Adrenal gland (tissue), 12 donors: ENCODE data around the gene COL23A1. TPM values are rescaled to one million over a fixed set of nuclear protein-coding genes. Genes with fewer than 3 reads are reported as not detected.

ENCODE experiments used
- DNase-seq, 7 donors: peaks; one replicate each; pipeline ENCODE4 v3.0.0-alpha.2; 2019 to 2020
- H3K27ac ChIP-seq, 5 donors: fragments of 200-600 bp; sonication (generic) in 4 of 5; 1 replicate in 3 of 5; 2 replicates in 2 of 5; pipeline versions ENCODE4 v1.5.1 to v1.8.0; 2016 to 2020; ENCODE audit warnings: mild to moderate bottlenecking in 1 of 5
- H3K27me3 ChIP-seq: fragments of 200-600 bp; 2 replicates; pipeline ENCODE4 v1.8.0; 2021
- H3K36me3 ChIP-seq, 2 donors: fragments of 200-600 bp; replicated peaks in 1 of 2; 1 replicate in 1 of 2; 2 replicates in 1 of 2; pipeline versions ENCODE4 v1.5.1 to v1.8.0; 2018 to 2022
- H3K4me1 ChIP-seq, 2 donors: fragments of 200-600 bp; replicated peaks in 1 of 2; 1 replicate in 1 of 2; 2 replicates in 1 of 2; pipeline versions ENCODE4 v1.5.1 to v1.8.0; 2018 to 2021
- H3K4me3 ChIP-seq, 4 donors: fragments of 200-600 bp; sonication (generic) in 3 of 4; one replicate each; pipeline ENCODE4 v1.5.1; 2016 to 2018
- H3K9me3 ChIP-seq, 3 donors: fragments of 200-600 bp; sonication (generic) in 1 of 3; replicated peaks in 1 of 3; 1 replicate in 2 of 3; 2 replicates in 1 of 3; pipeline versions ENCODE4 v1.5.1 to v1.8.0; 2016 to 2021
- POLR2A ChIP-seq, 2 donors: fragments of 450-650 bp; IDR thresholded peaks; one replicate each; pipeline ENCODE4 v1.6.1; 2017; ENCODE audit warnings: antibody characterized with exemption in 2 of 2, mild to moderate bottlenecking in 2 of 2, moderate library complexity in 1 of 2
- WGBS, 4 donors: extraction: QIAGEN DNeasy Blood & Tissue Kit in 2 of 4; methylation state at CpG; one replicate each; pipeline versions ENCODE4 v1.1.5 to v1.1.7; 2013 to 2017; 5-methylcytosine and 5-hydroxymethylcytosine counted together
- intact Hi-C, 2 donors: fragments of 100-400 bp; cut with DNase I; formaldehyde crosslinking; loops; one replicate each; pipeline versions ENCODE4 v1.14.1 to v1.15.0; 2022 to 2023
- polyA plus RNA-seq, 3 donors: library from polyadenylated mRNA; stranded (reverse); fragments of 200-250 nt in 2 of 3; fragments of 350-450 nt in 1 of 3; fragmentation: Illumina TruSeq in 1 of 3; extraction: RNeasy Lipid Tissue Mini Kit (QIAGEN cat#74804) in 1 of 3; gene quantifications; one replicate each; pipeline ENCODE4 v1.2.3, GENCODE V29; 2013 to 2014
- total RNA-seq, 9 donors: library from RNA; depleted of rRNA in 4 of 9; stranded (reverse); fragments of >200 nt in 4 of 9; fragments of 120-200 nt in 1 of 9; fragmentation: NEBNext Ultra II Directional in 1 of 9; extraction: Animal tissue kit (Norgen Biotek cat#: 25700) in 1 of 9; gene quantifications; one replicate each; pipeline versions ENCODE4 v1.1.0 to v1.2.4, GENCODE V29; 2013 to 2023
- TF ChIP-seq, protein P1 (sequence below), 6 experiments: fragments of 450-650 bp in 4 of 6; fragments of 200-600 bp in 2 of 6; sonication (generic) in 1 of 6; IDR thresholded peaks; 1 replicate in 5 of 6; 2 replicates in 1 of 6; pipeline versions ENCODE4 v1.5.1 to v1.8.0; 2016 to 2021; ENCODE audit warnings: antibody characterized with exemption in 6 of 6, mild to moderate bottlenecking in 2 of 6, moderate library complexity in 1 of 6
- donor health status: healthy with polysubstance abuse.
- donor health status: Bipolar disorder and iron deficiency.
- donor health status: DM: yes; HTN: yes; CAD: no.
- donor health status: DM: no; HTN: no; CAD: no.
- donor health status: DM: no; HTN: no; CAD: no.
- donor health status: DM: yes; HTN: yes; CAD: no.

Gene COL23A1
- total and polyA plus RNA-seq, 12 donors, result 0.09 to 4.4 (median 0.88) TPM

DNA sequence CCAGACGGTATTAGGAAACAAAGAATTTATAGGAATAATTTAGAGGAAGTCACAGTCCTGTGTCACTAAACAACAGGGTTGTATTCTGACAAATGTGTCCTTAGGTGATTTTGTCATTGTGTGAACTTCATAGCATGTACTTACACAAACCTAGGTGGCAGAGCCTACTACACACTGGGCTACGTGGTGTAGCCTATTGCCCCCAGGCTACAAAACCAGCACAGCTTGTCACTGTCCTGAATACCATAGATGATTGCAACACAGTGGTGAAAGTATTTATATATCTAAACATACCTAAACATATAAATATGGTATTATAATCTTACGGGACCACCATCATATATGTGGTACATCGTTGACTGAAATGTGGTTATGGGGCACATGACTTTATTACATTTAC, 69.3 kb downstream of the COL23A1 start:
- Histone ChIP-seq H3K4me3 (no peak overlapping the region), H3K27ac (no peak overlapping the region), H3K27me3 (no peaks in the 10 kb centered on the region), H3K4me1 (no peaks in the 10 kb centered on the region), H3K9me3 (no peaks in the 10 kb centered on the region), H3K36me3 (no peaks in the 10 kb centered on the region)
- 86 to 90% (median 88%) methylated on average over 4 of the region's 4 CpGs for WGBS, 4 donors
- intact Hi-C loops, result no loop called here
- DNase-seq, result no peak
- TF ChIP-seq POLR2A (IDR thresholded peaks at IDR 0.05), result no peak
- TF ChIP-seq, protein P1, sequence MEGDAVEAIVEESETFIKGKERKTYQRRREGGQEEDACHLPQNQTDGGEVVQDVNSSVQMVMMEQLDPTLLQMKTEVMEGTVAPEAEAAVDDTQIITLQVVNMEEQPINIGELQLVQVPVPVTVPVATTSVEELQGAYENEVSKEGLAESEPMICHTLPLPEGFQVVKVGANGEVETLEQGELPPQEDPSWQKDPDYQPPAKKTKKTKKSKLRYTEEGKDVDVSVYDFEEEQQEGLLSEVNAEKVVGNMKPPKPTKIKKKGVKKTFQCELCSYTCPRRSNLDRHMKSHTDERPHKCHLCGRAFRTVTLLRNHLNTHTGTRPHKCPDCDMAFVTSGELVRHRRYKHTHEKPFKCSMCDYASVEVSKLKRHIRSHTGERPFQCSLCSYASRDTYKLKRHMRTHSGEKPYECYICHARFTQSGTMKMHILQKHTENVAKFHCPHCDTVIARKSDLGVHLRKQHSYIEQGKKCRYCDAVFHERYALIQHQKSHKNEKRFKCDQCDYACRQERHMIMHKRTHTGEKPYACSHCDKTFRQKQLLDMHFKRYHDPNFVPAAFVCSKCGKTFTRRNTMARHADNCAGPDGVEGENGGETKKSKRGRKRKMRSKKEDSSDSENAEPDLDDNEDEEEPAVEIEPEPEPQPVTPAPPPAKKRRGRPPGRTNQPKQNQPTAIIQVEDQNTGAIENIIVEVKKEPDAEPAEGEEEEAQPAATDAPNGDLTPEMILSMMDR (IDR thresholded peaks at IDR 0.05), result no peak

DNA sequence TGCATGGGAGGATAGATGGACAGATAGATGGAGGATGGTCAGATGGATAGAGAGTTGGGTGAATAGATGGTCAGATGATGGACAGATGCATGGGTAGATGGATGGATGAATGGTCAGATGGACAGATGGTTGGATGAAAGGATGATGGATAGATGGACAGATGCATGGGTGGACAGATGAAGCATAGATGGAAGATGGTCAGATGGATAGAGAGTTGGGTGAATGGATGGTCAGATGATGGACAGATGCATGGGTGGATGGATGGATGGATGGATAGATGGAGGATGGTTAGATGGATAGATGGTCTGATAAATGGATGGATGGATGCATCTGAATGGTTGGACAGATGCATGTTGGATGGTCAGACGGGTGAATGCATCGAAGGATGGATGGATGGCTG, 70.4 kb downstream of the COL23A1 start:
- H3K27me3 ChIP-seq, result no peaks in the 10 kb centered on the region
- H3K36me3 ChIP-seq, result no peaks in the 10 kb centered on the region
- no peak overlapping the region for H3K4me3 ChIP-seq
- no peak for DNase-seq
- no peaks in the 10 kb centered on the region for H3K4me1 ChIP-seq
- WGBS, 4 donors, result 87 to 94% (median 89%) methylated on average over 2 of the region's 2 CpGs
- no peak for TF ChIP-seq POLR2A (IDR thresholded peaks at IDR 0.05)
- TF ChIP-seq, protein P1 (IDR thresholded peaks at IDR 0.05), result no peak
- no peak overlapping the region for H3K27ac ChIP-seq
- intact Hi-C loops, result no loop called here
- no peaks in the 10 kb centered on the region for H3K9me3 ChIP-seq

DNA sequence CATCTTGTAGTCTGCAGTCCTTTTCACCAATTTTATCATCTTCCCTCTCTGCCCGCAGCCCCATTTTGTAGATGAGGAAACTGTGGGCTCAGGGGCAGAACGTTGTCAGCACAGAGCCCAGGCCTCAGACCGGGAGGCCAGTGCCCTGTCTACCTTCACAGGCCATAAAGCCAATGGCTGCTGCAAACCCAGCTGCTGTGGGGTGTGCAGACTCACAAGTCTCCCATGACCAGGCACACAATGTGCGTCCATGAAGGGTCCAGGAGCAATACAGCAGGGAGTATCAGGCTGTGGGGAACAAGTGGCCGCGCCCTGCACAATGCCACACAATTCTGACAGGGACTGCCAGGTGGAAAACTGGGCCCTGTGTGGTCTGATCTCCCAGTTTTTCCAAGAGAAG, 71.0 kb downstream of the COL23A1 start:
- no peak for TF ChIP-seq POLR2A (IDR thresholded peaks at IDR 0.05)
- TF ChIP-seq, protein P1 (IDR thresholded peaks at IDR 0.05), result no peak
- no peaks in the 10 kb centered on the region for H3K9me3 ChIP-seq
- no peak overlapping the region for H3K4me3 ChIP-seq
- WGBS, 4 donors, result 93 to 97% (median 94%) methylated on average over 5 to 6 of the region's 6 CpGs
- no peak for DNase-seq
- no peaks in the 10 kb centered on the region for H3K36me3 ChIP-seq
- no peaks in the 10 kb centered on the region for H3K4me1 ChIP-seq
- intact Hi-C loops, result no loop called here
- H3K27me3 ChIP-seq, result no peaks in the 10 kb centered on the region
- H3K27ac ChIP-seq, result no peak overlapping the region

DNA sequence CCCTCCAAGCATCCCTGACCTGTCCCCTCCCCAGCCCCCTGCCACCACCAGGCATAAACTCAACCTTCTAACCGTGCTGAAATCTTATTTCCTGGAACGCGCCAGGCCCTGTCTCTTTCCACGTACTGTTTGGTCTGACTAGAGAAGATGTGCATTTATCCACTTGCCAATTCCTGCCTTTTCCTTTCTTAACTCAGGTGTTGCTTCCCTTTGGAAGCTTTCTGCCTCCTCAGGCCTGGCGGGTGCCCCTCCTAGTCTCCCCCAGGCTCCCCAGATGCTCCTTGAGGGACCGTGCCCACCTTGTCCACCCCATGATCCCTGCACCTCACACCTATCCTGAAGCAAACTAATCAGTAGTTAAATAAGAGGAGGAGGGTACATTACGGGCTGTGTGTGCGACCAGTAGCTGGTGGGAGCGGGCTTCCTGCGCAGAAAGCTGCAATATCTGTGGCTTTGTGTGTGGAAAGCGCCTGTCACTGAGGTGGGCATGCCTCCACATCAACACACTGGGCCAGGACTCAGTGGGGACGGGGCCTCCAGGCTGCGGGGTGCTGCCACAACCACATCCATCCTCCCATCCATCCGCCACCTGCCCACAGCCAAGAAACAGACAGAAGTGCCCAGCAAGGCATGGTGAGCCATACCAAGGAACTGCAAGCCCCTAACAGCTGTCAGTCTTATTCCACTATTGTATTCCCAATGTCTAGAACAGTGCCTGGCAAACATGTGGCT, 73.5 kb downstream of the COL23A1 start:
- Histone ChIP-seq H3K4me1 (no peaks in the 10 kb centered on the region), H3K9me3 (no peaks in the 10 kb centered on the region), H3K27ac (no peak overlapping the region), H3K4me3 (no peak overlapping the region), H3K27me3 (no peaks in the 10 kb centered on the region), H3K36me3 (no peaks in the 10 kb centered on the region)
- DNase-seq, result no peak
- intact Hi-C loops, result no loop called here
- WGBS, 4 donors, result 73 to 84% (median 80%) methylated on average over 11 to 14 of the region's 14 CpGs
- no peak for TF ChIP-seq POLR2A (IDR thresholded peaks at IDR 0.05)
